22Rv1 (cell line): ENCODE data around the gene PTPDC1.

Experiments used
- CTCF ChIP-seq: fragments of 450-650 bp; IDR thresholded peaks from 2 replicates; pipeline ENCODE4 v1.5.1; 2017; ENCODE audit warnings: mild to moderate bottlenecking
- ZFX ChIP-seq: fragments of 450-650 bp; IDR thresholded peaks from 2 replicates; pipeline ENCODE4 v1.6.1; 2017; ENCODE audit warnings: antibody characterized with exemption, borderline replicate concordance

- TF ChIP-seq CTCF (no peak), ZFX (no peak)
Measured at GRCh38 chr9:94150279-94150828, 66.1 kb downstream of the PTPDC1 start.
